GM12878 (cell line): Measurements from ENCODE around the gene FOXD2. TPM values are rescaled to one million over a fixed set of nuclear protein-coding genes. Genes with fewer than 3 reads are reported as not detected.

ENCODE experiments used
- ATAC-seq: fragments of 200-7000 bp; cut with Tn5 transposase; 3 replicates; pipeline ENCODE4 v1.9.1; 2020; ENCODE audit warnings: mild to moderate bottlenecking, moderate library complexity
- BruUV-seq: library from RNA; stranded (reverse); fragments of 400-500 nt; replicated peaks from 2 replicates; lab custom pipeline; 2021; lab: Mats Ljungman, UMichigan
- CTCF ChIA-PET: fragments of 300-600 bp; sonication (Branson Sonifier 250); formaldehyde crosslinking; extraction: SDS; loops from one replicate; lab custom pipeline; 2021; ENCODE audit warnings: inconsistent platforms; lab: Yijun Ruan, JAX
- POLR2A ChIA-PET: fragments of 350-600 bp; formaldehyde crosslinking; extraction: SDS; loops from one replicate; lab custom pipeline; 2021; ENCODE audit warnings: inconsistent platforms; lab: Charles Lee
- RAD21 ChIA-PET: fragments of 300-600 bp; sonication (Branson Sonifier 250); formaldehyde crosslinking; loops from one replicate; lab custom pipeline; 2023; ENCODE audit warnings: antibody characterized with exemption; ENCODE audit not compliant: unreplicated experiment; lab: Charles Lee
- SMC1A ChIA-PET: fragments of 300-600 bp; sonication (Branson Sonifier 250); formaldehyde crosslinking; loops from one replicate; lab custom pipeline; 2023; ENCODE audit not compliant: unreplicated experiment, uncharacterized antibody; lab: Charles Lee
- DNase-seq: peaks from one replicate; pipeline ENCODE4 v3.0.0-alpha.2; 2011; ENCODE audit warnings: low read depth, low spot score
- FAIRE-seq: peaks from 3 replicates; lab custom pipeline; 2011; peaks lifted over from hg19 to GRCh38; lab: Jason Lieb, UNC
- H2AFZ ChIP-seq: 2 replicates; pipeline ENCODE4 v1.6.0; 2011; ENCODE audit warnings: low read depth, low read length, control low read depth; ENCODE audit not compliant: control insufficient read depth
- H3K27ac ChIP-seq: 2 replicates; pipeline ENCODE4 v1.5.1; 2011; ENCODE audit warnings: control low read depth; ENCODE audit not compliant: control insufficient read depth, insufficient read depth
- H3K27me3 ChIP-seq, 2 experiments: replicated peaks in 1 of 2; 2 replicates each; pipeline versions ENCODE4 v1.6.0 to v1.6.1; 2011; ENCODE audit warnings: low read length in 1 of 2; ENCODE audit not compliant: control insufficient read depth in 2 of 2, insufficient read depth in 2 of 2
- H3K36me3 ChIP-seq, 2 experiments: 2 replicates each; pipeline ENCODE4 v1.5.1; 2011; ENCODE audit warnings: low read length in 1 of 2; ENCODE audit not compliant: control insufficient read depth in 2 of 2, insufficient read depth in 2 of 2
- H3K4me1 ChIP-seq: 2 replicates; pipeline ENCODE4 v1.6.1; 2011; ENCODE audit warnings: mild to moderate bottlenecking, low read length, moderate library complexity, mixed read lengths; ENCODE audit not compliant: control insufficient read depth, insufficient read depth
- H3K4me2 ChIP-seq: 2 replicates; pipeline ENCODE4 v1.6.0; 2011; ENCODE audit warnings: control low read depth; ENCODE audit not compliant: control insufficient read depth, insufficient read depth
- H3K4me3 ChIP-seq: fragments of 200-600 bp; sonication (generic); 2 replicates; pipeline ENCODE4 v1.5.1; 2016
- H3K79me2 ChIP-seq: 2 replicates; pipeline ENCODE4 v1.6.0; 2011; ENCODE audit warnings: low read length; ENCODE audit not compliant: control insufficient read depth, insufficient read depth
- H3K9ac ChIP-seq: 2 replicates; pipeline ENCODE4 v1.8.0; 2011; ENCODE audit warnings: low read length, control low read depth, mixed read lengths; ENCODE audit not compliant: control insufficient read depth, insufficient read depth
- H3K9me3 ChIP-seq: replicated peaks from 3 replicates; pipeline ENCODE4 v1.5.1; 2011; ENCODE audit warnings: mild to moderate bottlenecking, low read length; ENCODE audit not compliant: control insufficient read depth, insufficient read depth
- H4K20me1 ChIP-seq: 2 replicates; pipeline ENCODE4 v1.6.0; 2011; ENCODE audit not compliant: control insufficient read depth, insufficient read depth
- BCLAF1 ChIP-seq: fragments of 450-650 bp; IDR thresholded peaks from 2 replicates; pipeline ENCODE4 v1.6.1; 2017; ENCODE audit warnings: antibody characterized with exemption, mild to moderate bottlenecking, moderate library complexity
- CBFB ChIP-seq: IDR thresholded peaks from 2 replicates; pipeline ENCODE4 v1.6.1; 2016; ENCODE audit warnings: antibody characterized with exemption, low read depth
- CHD4 ChIP-seq: fragments of 200-600 bp; sonication (generic); IDR thresholded peaks from 2 replicates; pipeline ENCODE4 v1.6.1; 2016; ENCODE audit warnings: mild to moderate bottlenecking
- CUX1 ChIP-seq: IDR thresholded peaks from 2 replicates; pipeline ENCODE4 v1.6.1; 2012; ENCODE audit warnings: improper control_type of control experiment, low read depth, low read length; ENCODE audit not compliant: insufficient replicate concordance
- ESRRA ChIP-seq: IDR thresholded peaks from 2 replicates; pipeline ENCODE4 v1.6.1; 2012; ENCODE audit warnings: mild to moderate bottlenecking, low read length, improper control_type of control experiment
- ETV6 ChIP-seq, 2 experiments: fragments of 450-650 bp in 1 of 2; IDR thresholded peaks in 1 of 2; conservative IDR thresholded peaks in 1 of 2; 2 replicates each; pipeline ENCODE4 v1.6.1; 2014; ENCODE audit warnings: antibody characterized with exemption in 1 of 2, borderline replicate concordance in 1 of 2, low read depth in 1 of 2, mild to moderate bottlenecking in 1 of 2, moderate library complexity in 1 of 2
- HDAC2 ChIP-seq: fragments of 200-600 bp; sonication (generic); IDR thresholded peaks from 2 replicates; pipeline ENCODE4 v1.6.1; 2017
- IKZF2 ChIP-seq, 2 experiments: fragments of 450-650 bp; IDR thresholded peaks; 2 replicates each; pipeline ENCODE4 v1.6.1; 2017; ENCODE audit warnings: mild to moderate bottlenecking in 2 of 2, moderate library complexity in 2 of 2
- MEF2B ChIP-seq: fragments of 450-650 bp; IDR thresholded peaks from 2 replicates; pipeline ENCODE4 v1.6.1; 2018; ENCODE audit warnings: mild to moderate bottlenecking, moderate library complexity; ENCODE audit not compliant: partially characterized antibody, poor library complexity, severe bottlenecking
- POLR2AphosphoS5 ChIP-seq: IDR thresholded peaks from 2 replicates; pipeline ENCODE4 v1.6.1; 2011; ENCODE audit warnings: mild to moderate bottlenecking, low read length, inconsistent platforms
- SMAD1 ChIP-seq: fragments of 450-650 bp; IDR thresholded peaks from 2 replicates; pipeline ENCODE4 v1.6.1; 2018; ENCODE audit warnings: mild to moderate bottlenecking, low read depth; ENCODE audit not compliant: partially characterized antibody
- SMC3 ChIP-seq: IDR thresholded peaks from 2 replicates; pipeline ENCODE4 v1.6.1; 2011; ENCODE audit warnings: low read length, improper control_type of control experiment, borderline replicate concordance
- SREBF1 ChIP-seq: IDR thresholded peaks from 2 replicates; pipeline ENCODE4 v1.6.1; 2012; ENCODE audit warnings: mild to moderate bottlenecking, low read length
- STAT1 ChIP-seq: fragments of 450-650 bp; conservative IDR thresholded peaks from 2 replicates; pipeline ENCODE4 v1.6.1; 2014; ENCODE audit warnings: antibody characterized with exemption, mild to moderate bottlenecking
- SUPT20H ChIP-seq: IDR thresholded peaks from 2 replicates; pipeline ENCODE4 v1.6.1; 2011; ENCODE audit warnings: low read depth, mild to moderate bottlenecking, low read length, moderate library complexity, borderline replicate concordance; ENCODE audit not compliant: control insufficient read depth
- WGBS: methylation state at CpG from one replicate; pipeline ENCODE4 v1.1.6; 2016; ENCODE audit warnings: low lambda C conversion rate; ENCODE audit not compliant: insufficient replicate concordance, insufficient coverage; ENCODE audit errors: missing lambda C conversion rate; 5-methylcytosine and 5-hydroxymethylcytosine counted together
- in situ Hi-C: fragments of 300-500 bp; cut with MboI; formaldehyde crosslinking; loops from 9 replicates; pipeline ENCODE4 v1.14.3; 2018; ENCODE audit warnings: mixed read lengths
- intact Hi-C: fragments of 100-400 bp; cut with micrococcal nuclease; formaldehyde crosslinking; loops from one replicate; pipeline ENCODE4 v1.14.2; 2022; ENCODE audit not compliant: unreplicated experiment
- polyA plus RNA-seq, 11 experiments: library from polyadenylated mRNA; depleted of rRNA in 4 of 11; unstranded in 6 of 11; stranded (reverse) in 5 of 11; fragments of >200 nt; fragmentation: Nextera tagmentation in 4 of 11; fragmentation: Illumina TruSeq in 1 of 11; extraction: Ambion mirVana in 4 of 11; extraction: Trizol in 1 of 11; gene quantifications; 1 replicate in 1 of 11; 2 replicates in 10 of 11; pipeline versions ENCODE4 v1.2.1 to v1.2.3, GENCODE V29; 2011 to 2016; ENCODE audit warnings: inconsistent platforms in 2 of 11, missing spikeins in 2 of 11, low read depth in 1 of 11
- total RNA-seq, 4 experiments: library from RNA; depleted of rRNA in 3 of 4; stranded (reverse); fragments of >200 nt in 3 of 4; fragmentation: Illumina TruSeq in 1 of 4; extraction: Trizol in 1 of 4; gene quantifications; 2 replicates each; pipeline versions ENCODE4 v1.2.1 to v1.2.3, GENCODE V29; 2013 to 2021

Gene FOXD2
- total and polyA plus RNA-seq, 10 of the 15 experiments (the other 5 are each of a cell fraction or from before 2014, with no cell fraction given), result under 0.01 to 0.27 (median 0.04) TPM; not detected in 1

- no peak overlapping the region for H3K4me2 ChIP-seq
- H3K4me3 ChIP-seq, result no peak overlapping the region
- FAIRE-seq (no peak), DNase-seq (no peak), ATAC-seq (no peak)
- no peaks in the 10 kb centered on the region for H3K9me3 ChIP-seq
- POLR2A ChIA-PET, result no interaction called here
- no peaks in the 10 kb centered on the region for H3K36me3 ChIP-seq
- SMC1A ChIA-PET, result no interaction called here
- no peak overlapping the region for H3K9ac ChIP-seq
- 3% methylated on average over 4 of the region's 4 CpGs for WGBS
- no peaks in the 10 kb centered on the region for H3K4me1 ChIP-seq
- TF ChIP-seq SMC3 (no peak), ETV6 (conservative IDR thresholded peaks at IDR 0.05 in 1 of 2, IDR thresholded peaks at IDR 0.05 in 1 of 2; ENCODE audit: borderline replicate concordance in 1 of 2, low read depth in 1 of 2) (no peak), IKZF2 (IDR thresholded peaks at IDR 0.05) (no peak), POLR2AphosphoS5 (no peak), SMAD1 (no peak), ESRRA (no peak), SUPT20H (no peak), HDAC2 (no peak), CBFB (no peak), MEF2B (no peak), BCLAF1 (no peak), CHD4 (no peak), CUX1 (no peak), STAT1 (no peak), SREBF1 (no peak)
- H3K79me2 ChIP-seq, result no peaks in the 10 kb centered on the region
- in situ Hi-C loops (no loop called here), intact Hi-C loops (no loop called here)
- RAD21 ChIA-PET, result no interaction called here
- no peak overlapping the region for H2AFZ ChIP-seq
- H4K20me1 ChIP-seq, result no peaks in the 10 kb centered on the region
- BruUV-seq, result no TSS peak
- peaks cover 0 to 2% of the 10 kb centered on the region in 2 experiments; a peak in 2 of 4 replicates for H3K27me3 ChIP-seq
- CTCF ChIA-PET, result no interaction called here
- no peak overlapping the region for H3K27ac ChIP-seq
Measured at GRCh38 chr1:47468709-47469389, 31.0 kb downstream of the FOXD2 start.
